Fibroblast of the aortic adventitia (primary cell): ENCODE measurements around the gene CLCNKA. TPM values are rescaled to one million over a fixed set of nuclear protein-coding genes. Genes with fewer than 3 reads are reported as not detected.
"Not testable (repeated sequence)": the region's sequence is repeated elsewhere in the genome, so short reads cannot be mapped to it uniquely, and the experiment has no call there.

ENCODE experiments used
- DNase-seq: peaks from one replicate; pipeline ENCODE4 v3.0.0-alpha.2; 2010; ENCODE audit warnings: low read depth
- H3K4me3 ChIP-seq: 2 replicates; pipeline ENCODE4 v1.5.1; 2011; ENCODE audit warnings: low read depth, mild to moderate bottlenecking, control low read depth, low read length, moderate library complexity
- CTCF ChIP-seq: IDR thresholded peaks from 2 replicates; pipeline ENCODE4 v1.5.1; 2011; ENCODE audit warnings: mild to moderate bottlenecking, low read length, control low read depth, inconsistent platforms; ENCODE audit not compliant: insufficient read depth
- total RNA-seq: library from RNA; depleted of rRNA; stranded (reverse); fragments of >200 nt; gene quantifications from 2 replicates; pipeline ENCODE4 v1.2.3, GENCODE V29; 2012; ENCODE audit warnings: low replicate concordance

CLCNKA gene
- total RNA-seq, 1 donor, result 0.09 TPM

GRCh38 chr1:16018308-16018707, 3.5 kb upstream of the CLCNKA start:
- peak overlapping the region; percentile 60 for H3K4me3 ChIP-seq
- DNase-seq, result no peak
- no peak for TF ChIP-seq CTCF

- DNase-seq, result no peak
- H3K4me3 ChIP-seq, result no peak overlapping the region
- TF ChIP-seq CTCF, result no peak
Measured at GRCh38 chr1:16018749-16019643, 2.8 kb upstream of the CLCNKA start.

- TF ChIP-seq CTCF, result no peak
- DNase-seq, result no peak
Measured at GRCh38 chr1:16019644-16020277, 2.1 kb upstream of the CLCNKA start.

GRCh38 chr1:16020325-16020724, 1.5 kb upstream of the CLCNKA start:
- no peak for TF ChIP-seq CTCF
- no peak overlapping the region for H3K4me3 ChIP-seq
- no peak for DNase-seq

More at GRCh38 chr1:16019644-16020277, 2.1 kb upstream of the CLCNKA start:
- no peak overlapping the region for H3K4me3 ChIP-seq

GRCh38 chr1:16020878-16021277, 958 bp upstream of the CLCNKA start:
- not testable (repeated sequence) for H3K4me3 ChIP-seq, DNase-seq

- no peak for TF ChIP-seq CTCF
- DNase-seq, result no peak
- H3K4me3 ChIP-seq, result no peak overlapping the region
Measured at GRCh38 chr1:16022393-16022792, 557 bp downstream of the CLCNKA start.

- no peak for TF ChIP-seq CTCF
- DNase-seq, result no peak
Measured at GRCh38 chr1:16023050-16023653, 1.3 kb downstream of the CLCNKA start.

GRCh38 chr1:16026302-16026701, 4.5 kb downstream of the CLCNKA start:
- DNase-seq, H3K4me3 ChIP-seq: not testable (repeated sequence)

More at GRCh38 chr1:16023050-16023653, 1.3 kb downstream of the CLCNKA start:
- no peak overlapping the region for H3K4me3 ChIP-seq
